GM23248 (cell line): ENCODE results near the gene MSH3.

Experiments
- EZH2 ChIP-seq: fragments of 200-600 bp; sonication (generic); IDR thresholded peaks from 2 replicates; pipeline ENCODE4 v1.6.1; 2018; ENCODE audit warnings: antibody characterized with exemption, mild to moderate bottlenecking; ENCODE audit not compliant: insufficient read depth, poor library complexity, severe bottlenecking
- EZH2phosphoT487 ChIP-seq: fragments of 200-600 bp; sonication (generic); IDR thresholded peaks from 2 replicates; pipeline ENCODE4 v1.6.1; 2018; ENCODE audit warnings: antibody characterized with exemption, moderate library complexity, mild to moderate bottlenecking, low read depth; ENCODE audit not compliant: insufficient read depth

DNA sequence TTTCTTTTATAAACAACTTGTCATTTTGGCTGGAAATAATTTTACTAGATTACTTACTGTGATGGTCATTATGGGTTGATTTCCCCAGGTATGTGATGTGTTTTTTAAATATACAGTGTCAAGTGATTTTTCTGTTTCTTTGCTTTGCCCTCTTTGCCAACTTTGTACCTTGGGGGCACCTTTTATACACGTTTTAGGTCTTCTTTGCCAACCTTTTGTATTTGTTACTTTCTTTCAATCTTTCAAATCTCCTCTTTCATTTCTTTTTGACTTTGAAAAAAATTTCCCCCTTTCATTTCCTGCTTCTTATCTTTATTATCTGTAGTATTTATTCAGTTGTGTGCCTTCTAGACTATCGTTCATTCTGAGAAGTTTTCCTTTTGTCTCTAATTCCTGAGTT is 65.7 kb downstream of the MSH3 start:
- TF ChIP-seq EZH2 (no peak), EZH2phosphoT487 (no peak)
